RWPE2 (cell line): ENCODE results near the gene SYT7.

Experiments
- ATAC-seq: fragments of 200-7000 bp; cut with Tn5 transposase; 3 replicates; pipeline ENCODE4 v1.9.1; 2021; ENCODE audit warnings: low read depth
- DNase-seq: peaks from one replicate; pipeline ENCODE4 v3.0.0-alpha.2; 2020; ENCODE audit warnings: low spot score
- H3K27ac ChIP-seq: fragments of 450-650 bp; 2 replicates; pipeline ENCODE4 v1.5.1; 2017; ENCODE audit warnings: mild to moderate bottlenecking; ENCODE audit not compliant: poor library complexity, severe bottlenecking
- H3K27me3 ChIP-seq: fragments of 250-450 bp; sonication (Bioruptor Pico); 2 replicates; pipeline ENCODE4 v1.5.1; 2021; ENCODE audit warnings: mild to moderate bottlenecking, moderate library complexity; ENCODE audit not compliant: insufficient read depth, poor library complexity, severe bottlenecking
- H3K36me3 ChIP-seq: fragments of 250-450 bp; sonication (Bioruptor Pico); 2 replicates; pipeline ENCODE4 v1.5.1; 2020; ENCODE audit warnings: low read depth, mild to moderate bottlenecking, moderate library complexity
- H3K4me1 ChIP-seq: fragments of 250-450 bp; sonication (Bioruptor Pico); 2 replicates; pipeline ENCODE4 v1.5.1; 2021; ENCODE audit warnings: mild to moderate bottlenecking, moderate library complexity; ENCODE audit not compliant: insufficient read depth, poor library complexity, severe bottlenecking
- H3K4me3 ChIP-seq: fragments of 250-450 bp; sonication (Bioruptor Pico); 2 replicates; pipeline ENCODE4 v1.5.1; 2021; ENCODE audit warnings: mild to moderate bottlenecking, moderate library complexity; ENCODE audit not compliant: severe bottlenecking
- H3K9me3 ChIP-seq: fragments of 250-450 bp; sonication (Bioruptor Pico); 2 replicates; pipeline ENCODE4 v1.5.1; 2021; ENCODE audit warnings: mild to moderate bottlenecking, moderate library complexity; ENCODE audit not compliant: severe bottlenecking
- CTCF ChIP-seq: fragments of 450-650 bp; IDR thresholded peaks from one replicate; pipeline ENCODE4 v1.5.1; 2017; ENCODE audit warnings: mild to moderate bottlenecking, moderate library complexity; ENCODE audit not compliant: poor library complexity, severe bottlenecking

Gene SYT7

GRCh38 chr11:61549177-61549576, 31.7 kb downstream of the SYT7 start:
- no peak for TF ChIP-seq CTCF
- Histone ChIP-seq H3K27ac (no peak overlapping the region), H3K27me3 (no peaks in the 10 kb centered on the region), H3K9me3 (no peaks in the 10 kb centered on the region), H3K36me3 (no peaks in the 10 kb centered on the region), H3K4me3 (no peak overlapping the region), H3K4me1 (no peaks in the 10 kb centered on the region)
- DNase-seq = no peak
- no peak for ATAC-seq

DNA sequence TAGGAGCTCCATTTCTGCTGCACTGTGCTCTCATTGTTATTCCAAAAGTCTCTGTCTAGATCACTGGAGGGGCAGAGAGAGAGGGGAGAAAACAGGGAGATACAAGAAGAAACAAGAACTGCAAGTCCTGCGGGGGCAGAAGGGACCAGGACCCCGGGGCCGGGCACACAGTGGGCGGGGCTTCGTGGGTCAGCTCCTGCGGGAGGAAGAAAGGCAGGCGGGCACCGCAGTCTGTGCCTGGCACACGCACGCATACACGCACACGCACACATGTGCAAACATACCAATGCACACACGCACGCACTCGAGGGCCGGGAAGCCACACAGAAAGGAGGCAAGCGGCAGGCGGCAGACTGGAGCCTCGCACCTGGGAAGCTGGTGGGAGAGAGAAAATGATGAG, 33.6 kb downstream of the SYT7 start:
- no peak overlapping the region for H3K27ac ChIP-seq
- H3K4me3 ChIP-seq = no peak overlapping the region
- H3K27me3 ChIP-seq = no peaks in the 10 kb centered on the region
- no peaks in the 10 kb centered on the region for H3K36me3 ChIP-seq
- peaks cover 3% of the 10 kb centered on the region for H3K4me1 ChIP-seq
- no peak for DNase-seq
- TF ChIP-seq CTCF = no peak
- no peak for ATAC-seq
- no peaks in the 10 kb centered on the region for H3K9me3 ChIP-seq

DNA sequence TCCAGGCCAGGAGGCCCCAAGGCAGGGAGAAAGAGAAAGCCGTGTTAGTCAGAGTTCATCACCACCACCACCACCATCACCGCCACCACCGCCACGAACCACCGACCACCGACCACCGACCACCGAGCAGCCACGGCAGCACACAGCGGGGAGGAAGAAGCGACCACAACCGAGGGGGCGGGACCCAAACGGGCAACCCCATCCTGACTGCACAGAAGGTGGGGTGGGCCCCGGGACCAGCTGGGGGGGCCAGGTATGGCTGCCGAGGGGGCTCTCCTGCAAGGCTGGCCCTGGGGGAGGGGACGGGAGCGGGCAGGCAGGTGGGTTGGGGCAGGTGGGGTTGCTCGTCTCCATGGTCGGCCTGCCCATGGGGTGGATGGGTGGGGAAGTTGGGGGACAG, 34.2 kb downstream of the SYT7 start:
- Histone ChIP-seq H3K27ac (no peak overlapping the region), H3K4me1 (peaks cover 3% of the 10 kb centered on the region), H3K4me3 (no peak overlapping the region), H3K27me3 (no peaks in the 10 kb centered on the region), H3K9me3 (no peaks in the 10 kb centered on the region), H3K36me3 (no peaks in the 10 kb centered on the region)
- ATAC-seq (no peak), DNase-seq (no peak)
- TF ChIP-seq CTCF = no peak

DNA sequence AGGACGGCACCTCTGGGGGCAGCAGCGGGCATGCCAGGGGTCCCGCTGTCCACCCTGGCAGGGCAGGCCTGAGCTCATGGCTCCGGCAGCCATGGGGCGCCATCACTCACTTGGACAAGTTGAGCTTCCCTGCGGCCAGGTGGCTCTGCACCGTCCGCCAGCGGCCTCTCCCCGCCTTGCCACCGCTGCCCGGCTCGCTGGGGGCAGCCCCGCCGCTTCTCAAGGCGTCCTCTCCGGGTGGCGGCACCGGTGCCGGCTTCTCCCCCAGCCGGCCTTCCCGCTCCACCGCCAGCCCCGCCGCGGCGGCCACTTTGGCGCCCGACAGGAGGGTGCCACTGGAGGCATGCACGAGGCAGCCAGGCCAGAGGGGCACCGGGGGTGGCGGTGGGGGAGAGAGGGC, 35.0 kb downstream of the SYT7 start:
- Histone ChIP-seq H3K4me3 (no peak overlapping the region), H3K9me3 (no peaks in the 10 kb centered on the region), H3K4me1 (peaks cover 3% of the 10 kb centered on the region), H3K36me3 (no peaks in the 10 kb centered on the region), H3K27me3 (no peaks in the 10 kb centered on the region), H3K27ac (no peak overlapping the region)
- no peak for TF ChIP-seq CTCF
- ATAC-seq = no peak
- DNase-seq = no peak

GRCh38 chr11:61545341-61545740, 35.5 kb downstream of the SYT7 start:
- no peak for ATAC-seq
- DNase-seq = no peak
- no peak for TF ChIP-seq CTCF
- no peaks in the 10 kb centered on the region for H3K27me3 ChIP-seq
- H3K4me1 ChIP-seq = peaks cover 3% of the 10 kb centered on the region
- no peaks in the 10 kb centered on the region for H3K9me3 ChIP-seq
- no peak overlapping the region for H3K4me3 ChIP-seq
- no peaks in the 10 kb centered on the region for H3K36me3 ChIP-seq
- H3K27ac ChIP-seq = no peak overlapping the region
